Measurements from ENCODE around the gene ZNF385B.
"Not testable (repeated sequence)": the region's sequence is repeated elsewhere in the genome, so short reads cannot be mapped to it uniquely, and the experiment has no call there.

Gene ZNF385B

GRCh38 chr2:179636100-179636980, 225.1 kb downstream of the ZNF385B start:
- H3K4me1 ChIP-seq (ENCODE audit: insufficient read depth, poor library complexity, severe bottlenecking), result no peaks in the 10 kb centered on the region
- no peak overlapping the region for H3K4me3 ChIP-seq (ENCODE audit: severe bottlenecking)
- TF ChIP-seq CTCF (IDR thresholded peaks at IDR 0.05; ENCODE audit: poor library complexity, severe bottlenecking), result no peak
- no peak for ATAC-seq (ENCODE audit: low read depth)
- no peak for DNase-seq (ENCODE audit: low spot score)
- no peaks in the 10 kb centered on the region for H3K27me3 ChIP-seq (ENCODE audit: insufficient read depth, poor library complexity, severe bottlenecking)
- H3K27ac ChIP-seq (ENCODE audit: poor library complexity, severe bottlenecking), result no peak overlapping the region
- no peaks in the 10 kb centered on the region for H3K9me3 ChIP-seq (ENCODE audit: severe bottlenecking)
- H3K36me3 ChIP-seq (ENCODE audit: low read depth), result no peaks in the 10 kb centered on the region

- not testable (repeated sequence) for H3K4me3 ChIP-seq (ENCODE audit: severe bottlenecking); H3K27me3 ChIP-seq (ENCODE audit: insufficient read depth, poor library complexity, severe bottlenecking); ATAC-seq (ENCODE audit: low read depth); DNase-seq (ENCODE audit: low spot score); H3K4me1 ChIP-seq (ENCODE audit: insufficient read depth, poor library complexity, severe bottlenecking); H3K27ac ChIP-seq (ENCODE audit: poor library complexity, severe bottlenecking); H3K36me3 ChIP-seq (ENCODE audit: low read depth); H3K9me3 ChIP-seq (ENCODE audit: severe bottlenecking)
Measured at GRCh38 chr2:179631769-179632385, 229.5 kb downstream of the ZNF385B start.

GRCh38 chr2:179629776-179630175, 231.6 kb downstream of the ZNF385B start:
- not testable (repeated sequence) for H3K4me1 ChIP-seq (ENCODE audit: insufficient read depth, poor library complexity, severe bottlenecking); H3K36me3 ChIP-seq (ENCODE audit: low read depth); H3K27ac ChIP-seq (ENCODE audit: poor library complexity, severe bottlenecking); DNase-seq (ENCODE audit: low spot score); H3K9me3 ChIP-seq (ENCODE audit: severe bottlenecking); H3K4me3 ChIP-seq (ENCODE audit: severe bottlenecking); ATAC-seq (ENCODE audit: low read depth); H3K27me3 ChIP-seq (ENCODE audit: insufficient read depth, poor library complexity, severe bottlenecking)

- no peaks in the 10 kb centered on the region for H3K4me1 ChIP-seq (ENCODE audit: insufficient read depth, poor library complexity, severe bottlenecking)
- H3K27ac ChIP-seq (ENCODE audit: poor library complexity, severe bottlenecking), result no peak overlapping the region
- no peaks in the 10 kb centered on the region for H3K36me3 ChIP-seq (ENCODE audit: low read depth)
- no peaks in the 10 kb centered on the region for H3K9me3 ChIP-seq (ENCODE audit: severe bottlenecking)
- H3K27me3 ChIP-seq (ENCODE audit: insufficient read depth, poor library complexity, severe bottlenecking), result no peaks in the 10 kb centered on the region
- ATAC-seq (ENCODE audit: low read depth), result no peak
- H3K4me3 ChIP-seq (ENCODE audit: severe bottlenecking), result no peak overlapping the region
- no peak for TF ChIP-seq CTCF (IDR thresholded peaks at IDR 0.05; ENCODE audit: poor library complexity, severe bottlenecking)
- no peak for DNase-seq (ENCODE audit: low spot score)
Measured at GRCh38 chr2:179626261-179626660, 235.2 kb downstream of the ZNF385B start.

- Histone ChIP-seq H3K27me3 (ENCODE audit: insufficient read depth, poor library complexity, severe bottlenecking) (no peaks in the 10 kb centered on the region), H3K4me1 (ENCODE audit: insufficient read depth, poor library complexity, severe bottlenecking) (no peaks in the 10 kb centered on the region), H3K27ac (ENCODE audit: poor library complexity, severe bottlenecking) (no peak overlapping the region), H3K36me3 (ENCODE audit: low read depth) (no peaks in the 10 kb centered on the region), H3K4me3 (ENCODE audit: severe bottlenecking) (no peak overlapping the region), H3K9me3 (ENCODE audit: severe bottlenecking) (no peaks in the 10 kb centered on the region)
- no peak for TF ChIP-seq CTCF (IDR thresholded peaks at IDR 0.05; ENCODE audit: poor library complexity, severe bottlenecking)
- DNase-seq (ENCODE audit: low spot score), result no peak
- ATAC-seq (ENCODE audit: low read depth), result no peak
Measured at GRCh38 chr2:179622635-179623300, 238.6 kb downstream of the ZNF385B start.
